ENCODE measurements around the gene PDIA5. TPM values are rescaled to one million over a fixed set of nuclear protein-coding genes. Genes with fewer than 3 reads are reported as not detected.

Gene PDIA5
- polyA plus RNA-seq, 1 donor (not counting 4 experiments of a cell fraction or from before 2014, with no cell fraction given) = 29.8 TPM

DNA sequence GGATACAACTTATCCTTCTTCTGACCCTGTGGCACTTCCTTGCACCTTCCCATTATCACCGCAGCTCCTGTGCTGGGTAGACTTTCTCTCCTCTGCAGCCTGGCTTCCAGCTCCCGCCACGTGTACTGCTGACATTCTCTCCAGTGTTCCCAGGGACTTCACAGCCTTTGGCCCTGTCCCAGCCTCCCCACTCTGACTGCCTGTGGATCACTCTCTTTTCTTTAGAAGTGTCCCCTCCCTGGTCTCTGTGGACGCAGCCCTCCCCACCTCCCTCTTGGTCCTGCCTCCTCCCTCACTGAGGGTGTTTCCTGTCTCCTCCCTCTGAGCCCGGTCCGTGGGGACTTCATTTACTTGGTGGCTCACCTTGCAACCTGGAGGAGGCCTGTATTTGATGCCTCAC is 17.4 kb downstream of the PDIA5 start:
- dilution Hi-C loops (cut with MboI; ENCODE audit: extremely low pct_ligation_motif_present, low sequenced_read_pairs) = no loop called here
- Histone ChIP-seq H3K27me3 (ENCODE audit: control insufficient read depth, extremely low read depth, insufficient read depth, low read length) (no peaks in the 10 kb centered on the region), H4K20me1 (ENCODE audit: control insufficient read depth, extremely low read depth, insufficient read depth, low read length) (peaks cover 63% of the 10 kb centered on the region), H3K36me3 (ENCODE audit: control insufficient read depth in 2 of 2, extremely low read depth in 1 of 2, insufficient read depth in 2 of 2, low read length in 2 of 2) (peaks cover 3 to 5% of the 10 kb centered on the region in 2 experiments), H3K27ac (ENCODE audit: control insufficient read depth, insufficient read depth, low read length) (no peak overlapping the region), H3K9me1 (ENCODE audit: control insufficient read depth, extremely low read depth, insufficient read depth, low read length) (peaks cover 16% of the 10 kb centered on the region), H3K79me2 (ENCODE audit: control insufficient read depth, insufficient read depth, low read length) (peaks cover 92% of the 10 kb centered on the region), H3K4me2 (ENCODE audit: control insufficient read depth, extremely low read depth, insufficient read depth, low read depth, low read length) (no peak overlapping the region), H3K9ac (ENCODE audit: control insufficient read depth, extremely low read depth, insufficient read depth, low read length) (no peak overlapping the region), H2AFZ (ENCODE audit: control insufficient read depth, low read length) (no peak overlapping the region), H3K4me1 (ENCODE audit: control insufficient read depth, extremely low read depth, insufficient read depth, low read length) (peaks cover 10% of the 10 kb centered on the region), H3K9me3 (ENCODE audit: control insufficient read depth, low read depth, low read length) (no peaks in the 10 kb centered on the region), H3K4me3 (ENCODE audit: control insufficient read depth in 2 of 3, extremely low read depth in 1 of 3, insufficient read depth in 2 of 3, low read depth in 1 of 3, low read length in 3 of 3) (no peak overlapping the region)
- DNase-seq (ENCODE audit: low read depth, low spot score) = no peak
- FAIRE-seq = no peak
- no peak for TF ChIP-seq EZH2 (IDR thresholded peaks at IDR 0.05; ENCODE audit: low read length)
- TF ChIP-seq, protein P1, sequence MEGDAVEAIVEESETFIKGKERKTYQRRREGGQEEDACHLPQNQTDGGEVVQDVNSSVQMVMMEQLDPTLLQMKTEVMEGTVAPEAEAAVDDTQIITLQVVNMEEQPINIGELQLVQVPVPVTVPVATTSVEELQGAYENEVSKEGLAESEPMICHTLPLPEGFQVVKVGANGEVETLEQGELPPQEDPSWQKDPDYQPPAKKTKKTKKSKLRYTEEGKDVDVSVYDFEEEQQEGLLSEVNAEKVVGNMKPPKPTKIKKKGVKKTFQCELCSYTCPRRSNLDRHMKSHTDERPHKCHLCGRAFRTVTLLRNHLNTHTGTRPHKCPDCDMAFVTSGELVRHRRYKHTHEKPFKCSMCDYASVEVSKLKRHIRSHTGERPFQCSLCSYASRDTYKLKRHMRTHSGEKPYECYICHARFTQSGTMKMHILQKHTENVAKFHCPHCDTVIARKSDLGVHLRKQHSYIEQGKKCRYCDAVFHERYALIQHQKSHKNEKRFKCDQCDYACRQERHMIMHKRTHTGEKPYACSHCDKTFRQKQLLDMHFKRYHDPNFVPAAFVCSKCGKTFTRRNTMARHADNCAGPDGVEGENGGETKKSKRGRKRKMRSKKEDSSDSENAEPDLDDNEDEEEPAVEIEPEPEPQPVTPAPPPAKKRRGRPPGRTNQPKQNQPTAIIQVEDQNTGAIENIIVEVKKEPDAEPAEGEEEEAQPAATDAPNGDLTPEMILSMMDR (optimal IDR thresholded peaks at IDR 0.05 in 1 of 3, IDR thresholded peaks at IDR 0.05 in 1 of 3, conservative IDR thresholded peaks at IDR 0.05 in 1 of 3; ENCODE audit: extremely low read depth in 1 of 3, insufficient read depth in 2 of 3, low read length in 3 of 3) = no peak

DNA sequence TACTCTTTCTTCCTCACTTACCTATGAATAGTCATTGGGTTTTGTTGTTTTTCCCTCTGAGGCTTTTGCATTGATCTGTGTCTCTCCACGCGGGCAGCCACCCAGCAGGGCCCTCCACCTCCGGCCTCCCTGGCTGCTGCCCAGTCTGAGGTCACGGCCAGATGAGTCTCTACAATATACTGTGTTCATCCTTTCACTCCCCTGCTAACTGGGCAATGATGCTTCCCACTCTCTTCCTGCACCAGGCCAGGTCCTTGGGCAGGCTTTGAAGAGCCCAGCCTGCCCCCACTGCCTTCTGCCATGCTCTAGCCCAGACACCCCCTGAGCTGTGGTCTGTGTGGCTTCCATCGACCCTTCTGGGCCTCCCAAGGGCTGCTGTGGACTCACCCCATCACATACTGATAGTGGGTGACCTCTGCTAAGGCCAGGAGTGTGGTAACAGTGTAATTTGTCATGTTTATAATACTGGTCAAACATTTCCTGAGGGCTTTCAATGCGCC is 18.0 kb downstream of the PDIA5 start:
- no peaks in the 10 kb centered on the region for H3K9me3 ChIP-seq (ENCODE audit: control insufficient read depth, low read depth, low read length)
- H4K20me1 ChIP-seq (ENCODE audit: control insufficient read depth, extremely low read depth, insufficient read depth, low read length) = peaks cover 63% of the 10 kb centered on the region
- DNase-seq (ENCODE audit: low read depth, low spot score) (no peak), FAIRE-seq (no peak)
- H3K9me1 ChIP-seq (ENCODE audit: control insufficient read depth, extremely low read depth, insufficient read depth, low read length) = peaks cover 16% of the 10 kb centered on the region
- no peak overlapping the region for H3K4me3 ChIP-seq (ENCODE audit: control insufficient read depth in 2 of 3, extremely low read depth in 1 of 3, insufficient read depth in 2 of 3, low read depth in 1 of 3, low read length in 3 of 3)
- no peak overlapping the region for H3K27ac ChIP-seq (ENCODE audit: control insufficient read depth, insufficient read depth, low read length)
- H3K4me1 ChIP-seq (ENCODE audit: control insufficient read depth, extremely low read depth, insufficient read depth, low read length) = peaks cover 4% of the 10 kb centered on the region
- H2AFZ ChIP-seq (ENCODE audit: control insufficient read depth, low read length) = no peak overlapping the region
- H3K4me2 ChIP-seq (ENCODE audit: control insufficient read depth, extremely low read depth, insufficient read depth, low read depth, low read length) = no peak overlapping the region
- no peak for TF ChIP-seq EZH2 (IDR thresholded peaks at IDR 0.05; ENCODE audit: low read length)
- TF ChIP-seq, protein P1 (optimal IDR thresholded peaks at IDR 0.05 in 1 of 3, IDR thresholded peaks at IDR 0.05 in 1 of 3, conservative IDR thresholded peaks at IDR 0.05 in 1 of 3; ENCODE audit: extremely low read depth in 1 of 3, insufficient read depth in 2 of 3, low read length in 3 of 3) = no peak
- dilution Hi-C loops (cut with MboI; ENCODE audit: extremely low pct_ligation_motif_present, low sequenced_read_pairs) = no loop called here
- H3K36me3 ChIP-seq (ENCODE audit: control insufficient read depth in 2 of 2, extremely low read depth in 1 of 2, insufficient read depth in 2 of 2, low read length in 2 of 2) = peaks cover 5 to 11% of the 10 kb centered on the region in 2 experiments
- H3K27me3 ChIP-seq (ENCODE audit: control insufficient read depth, extremely low read depth, insufficient read depth, low read length) = no peaks in the 10 kb centered on the region
- peaks cover 98% of the 10 kb centered on the region for H3K79me2 ChIP-seq (ENCODE audit: control insufficient read depth, insufficient read depth, low read length)
- no peak overlapping the region for H3K9ac ChIP-seq (ENCODE audit: control insufficient read depth, extremely low read depth, insufficient read depth, low read length)

Data from keratinocyte (primary cell).